Measurements from ENCODE around the gene CETN2. TPM values are rescaled to one million over a fixed set of nuclear protein-coding genes. Genes with fewer than 3 reads are reported as not detected.

Gene CETN2
- total RNA-seq, 1 donor from 2014 or later, result 27.9 TPM

Other genes with a start within 250 kb of the CETN2 start
- not detected for gene GABRQ, start 192.9 kb downstream of the CETN2 start, total RNA-seq
- gene MAGEA3, start 132.0 kb downstream of the CETN2 start, total RNA-seq, result not detected
- gene CSAG2, start 121.5 kb downstream of the CETN2 start, total RNA-seq, result not detected
- gene MAGEA2B, start 116.1 kb downstream of the CETN2 start, total RNA-seq, result not detected
- not detected for gene CSAG1, start 97.0 kb downstream of the CETN2 start, total RNA-seq
- gene MAGEA12, start 97.0 kb downstream of the CETN2 start, total RNA-seq, result not detected
- not detected for gene MAGEA2, start 76.9 kb downstream of the CETN2 start, total RNA-seq
- gene CSAG3, start 71.5 kb downstream of the CETN2 start, total RNA-seq, result not detected
- gene MAGEA6, start 61.1 kb downstream of the CETN2 start, total RNA-seq, result not detected
- gene NSDHL, start 306 bp upstream of the CETN2 start, total RNA-seq, result 26.7 TPM
- gene ZNF185, start 67.3 kb upstream of the CETN2 start, total RNA-seq, result 2.5 TPM
- not detected for gene PNMA5, start 163.4 kb upstream of the CETN2 start, total RNA-seq
- gene PNMA3, start 225.7 kb upstream of the CETN2 start, total RNA-seq, result 1.8 TPM
- 1.9 TPM for gene PNMA6A, start 241.7 kb upstream of the CETN2 start, total RNA-seq

Measured in left ventricle myocardium superior (tissue), 1 donor.